GM23338 (cell line): Measurements from ENCODE around the gene PLCD4. TPM values are rescaled to one million over a fixed set of nuclear protein-coding genes. Genes with fewer than 3 reads are reported as not detected.

Experiments
- ATAC-seq: fragments of 200-7000 bp; cut with Tn5 transposase; 3 replicates; pipeline ENCODE4 v1.9.1; 2020
- DNase-seq: peaks from one replicate; pipeline ENCODE4 v3.0.0-alpha.2; 2015; ENCODE audit warnings: low spot score
- H2AFZ ChIP-seq: fragments of 200-600 bp; sonication (generic); 2 replicates; pipeline ENCODE4 v1.8.0; 2016; ENCODE audit warnings: antibody characterized with exemption, mild to moderate bottlenecking, moderate library complexity
- H3F3A ChIP-seq: fragments of 200-600 bp; sonication (generic); replicated peaks from 2 replicates; pipeline ENCODE4 v1.8.0; 2017; ENCODE audit warnings: antibody characterized with exemption, mixed run types, low read depth
- H3K27ac ChIP-seq: fragments of 200-600 bp; sonication (generic); 2 replicates; pipeline ENCODE4 v1.6.1; 2016; ENCODE audit warnings: low read depth
- H3K27me3 ChIP-seq: fragments of 200-600 bp; sonication (generic); 2 replicates; pipeline ENCODE4 v1.8.0; 2016; ENCODE audit warnings: mild to moderate bottlenecking, mixed run types, moderate library complexity; ENCODE audit not compliant: insufficient read depth
- H3K36me3 ChIP-seq: fragments of 200-600 bp; sonication (generic); 2 replicates; pipeline ENCODE4 v1.8.0; 2016; ENCODE audit warnings: mild to moderate bottlenecking; ENCODE audit not compliant: insufficient read depth
- H3K4me1 ChIP-seq: fragments of 200-600 bp; sonication (generic); 2 replicates; pipeline ENCODE4 v1.8.0; 2016; ENCODE audit warnings: mild to moderate bottlenecking, moderate library complexity; ENCODE audit not compliant: insufficient read depth
- H3K4me2 ChIP-seq: fragments of 200-600 bp; sonication (generic); 2 replicates; pipeline ENCODE4 v1.7.1; 2017; ENCODE audit warnings: mixed run types
- H3K4me3 ChIP-seq: fragments of 200-600 bp; sonication (generic); 2 replicates; pipeline ENCODE4 v1.6.1; 2016; ENCODE audit warnings: mixed run types
- H3K79me2 ChIP-seq: fragments of 200-600 bp; sonication (generic); replicated peaks from 2 replicates; pipeline ENCODE4 v1.8.0; 2017; ENCODE audit warnings: mild to moderate bottlenecking; ENCODE audit not compliant: insufficient read depth
- H3K9me2 ChIP-seq: fragments of 200-600 bp; sonication (generic); 2 replicates; pipeline ENCODE4 v1.8.0; 2017; ENCODE audit not compliant: insufficient read depth
- H4K20me1 ChIP-seq: fragments of 200-600 bp; sonication (generic); replicated peaks from 2 replicates; pipeline ENCODE4 v1.8.0; 2017; ENCODE audit warnings: mild to moderate bottlenecking; ENCODE audit not compliant: insufficient read depth
- H3K27ac Mint-ChIP-seq: 2 replicates; pipeline ENCODE4 v1.8.0; 2020; ENCODE audit warnings: inconsistent platforms, mild to moderate bottlenecking, moderate library complexity, mixed read lengths
- H3K27me3 Mint-ChIP-seq: 3 replicates; pipeline ENCODE4 v1.8.0; 2022; ENCODE audit warnings: low read depth, mild to moderate bottlenecking, moderate library complexity, mixed read lengths, inconsistent platforms; ENCODE audit not compliant: insufficient read depth, poor library complexity
- H3K36me3 Mint-ChIP-seq: 3 replicates; pipeline ENCODE4 v1.8.0; 2021; ENCODE audit warnings: low read depth, mild to moderate bottlenecking, inconsistent platforms, moderate library complexity, mixed read lengths
- H3K4me1 Mint-ChIP-seq: 3 replicates; pipeline ENCODE4 v1.8.0; 2020; ENCODE audit warnings: mild to moderate bottlenecking, inconsistent platforms, mixed read lengths
- H3K4me3 Mint-ChIP-seq: 3 replicates; pipeline ENCODE4 v1.8.0; 2021; ENCODE audit warnings: moderate library complexity, mild to moderate bottlenecking, inconsistent platforms, mixed read lengths
- H3K9me3 Mint-ChIP-seq: 3 replicates; pipeline ENCODE4 v1.8.0; 2020; ENCODE audit warnings: moderate library complexity, mild to moderate bottlenecking, inconsistent platforms, mixed read lengths
- CREB1 ChIP-seq: fragments of 250-450 bp; sonication (Bioruptor Pico); IDR thresholded peaks from 2 replicates; pipeline ENCODE4 v1.5.0; 2020; ENCODE audit warnings: low read depth, mild to moderate bottlenecking, moderate library complexity
- EZH2 ChIP-seq: fragments of 200-600 bp; sonication (generic); IDR thresholded peaks from one replicate; pipeline ENCODE4 v1.8.0; 2017; ENCODE audit warnings: antibody characterized with exemption, mild to moderate bottlenecking, low read depth; ENCODE audit not compliant: unreplicated experiment
- EZH2phosphoT487 ChIP-seq: fragments of 200-600 bp; sonication (generic); IDR thresholded peaks from one replicate; pipeline ENCODE4 v1.8.1; 2018; ENCODE audit warnings: antibody characterized with exemption; ENCODE audit not compliant: unreplicated experiment
- NANOG ChIP-seq: IDR thresholded peaks from 2 replicates; pipeline ENCODE4 v1.6.1; 2016; ENCODE audit warnings: antibody characterized with exemption, borderline replicate concordance
- ZNF114 ChIP-seq: fragments of 250-450 bp; sonication (Bioruptor Pico); IDR thresholded peaks from 2 replicates; pipeline ENCODE4 v1.5.0; 2020; ENCODE audit warnings: mild to moderate bottlenecking, moderate library complexity
- ZNF331 ChIP-seq: fragments of 250-450 bp; sonication (Bioruptor Pico); IDR thresholded peaks from 2 replicates; pipeline ENCODE4 v1.5.0; 2020; ENCODE audit warnings: low read depth, mild to moderate bottlenecking, moderate library complexity
- polyA plus RNA-seq: library from polyadenylated mRNA; unstranded; fragments of >200 nt; fragmentation: Nextera tagmentation; extraction: Ambion mirVana; gene quantifications from 2 replicates; pipeline ENCODE4 v1.2.1, GENCODE V29; 2016
- total RNA-seq: library from RNA; depleted of rRNA; stranded (reverse); fragments of >200 nt; shearing (Covaris generic); gene quantifications from 2 replicates; pipeline ENCODE4 v1.2.3, GENCODE V29; 2014
- TF ChIP-seq, protein P1 (sequence below): fragments of 250-450 bp; sonication (Bioruptor Pico); IDR thresholded peaks from 2 replicates; pipeline ENCODE4 v1.5.0; 2020; ENCODE audit warnings: mild to moderate bottlenecking, moderate library complexity
- TF ChIP-seq, protein P2 (sequence below): IDR thresholded peaks from 2 replicates; pipeline ENCODE4 v1.6.1; 2016; ENCODE audit warnings: antibody characterized with exemption

Gene PLCD4
- total and polyA plus RNA-seq, 2 experiments from 2014 or later: 0.80 to 1.3 TPM

DNA sequence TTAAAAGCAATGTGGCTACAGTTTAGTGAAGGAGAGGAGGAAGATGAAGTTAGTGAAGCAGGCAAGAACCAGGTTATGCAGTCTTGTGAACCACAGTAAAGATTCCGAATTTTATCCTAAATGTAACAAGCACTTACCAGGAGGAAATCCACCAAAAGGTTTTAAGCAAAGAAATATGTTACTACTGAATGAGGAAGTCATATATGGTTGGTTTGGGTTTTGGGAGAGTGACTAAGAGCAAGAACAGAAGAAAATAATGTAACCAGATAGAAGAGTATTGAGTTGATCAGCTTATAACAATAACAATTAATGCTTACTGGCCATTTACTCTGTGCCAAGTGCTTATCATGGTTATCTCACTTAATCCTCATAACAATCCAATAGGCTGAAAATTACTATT lies 41.4 kb upstream of the PLCD4 start (continued):
- TF ChIP-seq EZH2: no peak
- no peak for TF ChIP-seq CREB1 (CRISPR knock-in tag)
- no peak for TF ChIP-seq ZNF114 (CRISPR knock-in tag)

DNA sequence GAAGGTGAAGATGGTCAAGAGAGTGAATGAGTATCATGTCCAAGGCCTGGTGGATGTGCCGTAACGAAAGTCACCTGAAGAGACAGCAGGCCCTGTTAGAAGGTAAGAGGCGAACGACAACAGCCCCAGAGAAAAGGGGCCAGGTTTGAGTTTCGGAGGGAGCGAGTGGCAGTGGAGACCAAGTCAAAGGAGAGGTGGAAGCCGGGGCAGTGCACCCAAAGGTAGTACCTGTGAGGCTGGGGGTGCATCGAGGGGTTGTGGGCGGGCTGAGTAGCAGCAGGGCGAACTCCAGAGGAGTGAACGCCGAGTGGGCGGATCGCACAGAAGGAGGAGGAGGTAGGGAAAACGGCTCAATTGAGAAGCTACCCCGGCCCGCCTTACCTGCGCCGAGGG lies 39.9 kb upstream of the PLCD4 start:
- H4K20me1 ChIP-seq: peaks cover 30% of the 10 kb centered on the region
- peak overlapping the region; percentile 96 for H3K4me2 ChIP-seq
- ATAC-seq: peak; percentile 76
- Mint-ChIP-seq H3K4me1 (peaks cover 28% of the 10 kb centered on the region), H3K9me3 (no peaks in the 10 kb centered on the region; the same call in 2 of the 3 replicates), H3K27ac (peak overlapping the region; percentile 92), H3K4me3 (peak overlapping the region; percentile 95), H3K36me3 (peaks cover 34% of the 10 kb centered on the region), H3K27me3 (peaks cover 10% of the 10 kb centered on the region)
- H3K36me3 ChIP-seq: peaks cover 6% of the 10 kb centered on the region; the same call in 1 of the 2 replicates
- H3K4me3 ChIP-seq: peak overlapping the region; percentile 76
- peak overlapping the region; percentile 92 for H3K27ac ChIP-seq
- peak; percentile 84 for DNase-seq
- H3F3A ChIP-seq: no peaks in the 10 kb centered on the region; the same call in 1 of the 2 replicates
- peaks cover 88% of the 10 kb centered on the region for H3K79me2 ChIP-seq
- no peaks in the 10 kb centered on the region for H3K27me3 ChIP-seq
- peaks cover 21% of the 10 kb centered on the region for H3K4me1 ChIP-seq
- TF ChIP-seq EZH2phosphoT487 (no peak), ZNF331 (CRISPR knock-in tag) (no peak), NANOG (no peak)
- TF ChIP-seq, protein P1, sequence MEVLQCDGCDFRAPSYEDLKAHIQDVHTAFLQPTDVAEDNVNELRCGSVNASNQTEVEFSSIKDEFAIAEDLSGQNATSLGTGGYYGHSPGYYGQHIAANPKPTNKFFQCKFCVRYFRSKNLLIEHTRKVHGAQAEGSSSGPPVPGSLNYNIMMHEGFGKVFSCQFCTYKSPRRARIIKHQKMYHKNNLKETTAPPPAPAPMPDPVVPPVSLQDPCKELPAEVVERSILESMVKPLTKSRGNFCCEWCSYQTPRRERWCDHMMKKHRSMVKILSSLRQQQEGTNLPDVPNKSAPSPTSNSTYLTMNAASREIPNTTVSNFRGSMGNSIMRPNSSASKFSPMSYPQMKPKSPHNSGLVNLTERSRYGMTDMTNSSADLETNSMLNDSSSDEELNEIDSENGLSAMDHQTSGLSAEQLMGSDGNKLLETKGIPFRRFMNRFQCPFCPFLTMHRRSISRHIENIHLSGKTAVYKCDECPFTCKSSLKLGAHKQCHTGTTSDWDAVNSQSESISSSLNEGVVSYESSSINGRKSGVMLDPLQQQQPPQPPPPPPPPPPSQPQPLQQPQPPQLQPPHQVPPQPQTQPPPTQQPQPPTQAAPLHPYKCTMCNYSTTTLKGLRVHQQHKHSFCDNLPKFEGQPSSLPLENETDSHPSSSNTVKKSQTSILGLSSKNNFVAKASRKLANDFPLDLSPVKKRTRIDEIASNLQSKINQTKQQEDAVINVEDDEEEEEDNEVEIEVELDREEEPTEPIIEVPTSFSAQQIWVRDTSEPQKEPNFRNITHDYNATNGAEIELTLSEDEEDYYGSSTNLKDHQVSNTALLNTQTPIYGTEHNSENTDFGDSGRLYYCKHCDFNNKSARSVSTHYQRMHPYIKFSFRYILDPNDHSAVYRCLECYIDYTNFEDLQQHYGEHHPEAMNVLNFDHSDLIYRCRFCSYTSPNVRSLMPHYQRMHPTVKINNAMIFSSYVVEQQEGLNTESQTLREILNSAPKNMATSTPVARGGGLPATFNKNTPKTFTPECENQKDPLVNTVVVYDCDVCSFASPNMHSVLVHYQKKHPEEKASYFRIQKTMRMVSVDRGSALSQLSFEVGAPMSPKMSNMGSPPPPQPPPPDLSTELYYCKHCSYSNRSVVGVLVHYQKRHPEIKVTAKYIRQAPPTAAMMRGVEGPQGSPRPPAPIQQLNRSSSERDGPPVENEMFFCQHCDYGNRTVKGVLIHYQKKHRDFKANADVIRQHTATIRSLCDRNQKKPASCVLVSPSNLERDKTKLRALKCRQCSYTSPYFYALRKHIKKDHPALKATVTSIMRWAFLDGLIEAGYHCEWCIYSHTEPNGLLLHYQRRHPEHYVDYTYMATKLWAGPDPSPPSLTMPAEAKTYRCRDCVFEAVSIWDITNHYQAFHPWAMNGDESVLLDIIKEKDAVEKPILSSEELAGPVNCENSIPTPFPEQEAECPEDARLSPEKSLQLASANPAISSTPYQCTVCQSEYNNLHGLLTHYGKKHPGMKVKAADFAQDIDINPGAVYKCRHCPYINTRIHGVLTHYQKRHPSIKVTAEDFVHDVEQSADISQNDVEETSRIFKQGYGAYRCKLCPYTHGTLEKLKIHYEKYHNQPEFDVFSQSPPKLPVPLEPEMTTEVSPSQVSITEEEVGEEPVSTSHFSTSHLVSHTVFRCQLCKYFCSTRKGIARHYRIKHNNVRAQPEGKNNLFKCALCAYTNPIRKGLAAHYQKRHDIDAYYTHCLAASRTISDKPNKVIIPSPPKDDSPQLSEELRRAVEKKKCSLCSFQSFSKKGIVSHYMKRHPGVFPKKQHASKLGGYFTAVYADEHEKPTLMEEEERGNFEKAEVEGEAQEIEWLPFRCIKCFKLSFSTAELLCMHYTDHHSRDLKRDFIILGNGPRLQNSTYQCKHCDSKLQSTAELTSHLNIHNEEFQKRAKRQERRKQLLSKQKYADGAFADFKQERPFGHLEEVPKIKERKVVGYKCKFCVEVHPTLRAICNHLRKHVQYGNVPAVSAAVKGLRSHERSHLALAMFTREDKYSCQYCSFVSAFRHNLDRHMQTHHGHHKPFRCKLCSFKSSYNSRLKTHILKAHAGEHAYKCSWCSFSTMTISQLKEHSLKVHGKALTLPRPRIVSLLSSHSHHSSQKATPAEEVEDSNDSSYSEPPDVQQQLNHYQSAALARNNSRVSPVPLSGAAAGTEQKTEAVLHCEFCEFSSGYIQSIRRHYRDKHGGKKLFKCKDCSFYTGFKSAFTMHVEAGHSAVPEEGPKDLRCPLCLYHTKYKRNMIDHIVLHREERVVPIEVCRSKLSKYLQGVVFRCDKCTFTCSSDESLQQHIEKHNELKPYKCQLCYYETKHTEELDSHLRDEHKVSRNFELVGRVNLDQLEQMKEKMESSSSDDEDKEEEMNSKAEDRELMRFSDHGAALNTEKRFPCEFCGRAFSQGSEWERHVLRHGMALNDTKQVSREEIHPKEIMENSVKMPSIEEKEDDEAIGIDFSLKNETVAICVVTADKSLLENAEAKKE (CRISPR knock-in tag): no peak
- TF ChIP-seq, protein P2, sequence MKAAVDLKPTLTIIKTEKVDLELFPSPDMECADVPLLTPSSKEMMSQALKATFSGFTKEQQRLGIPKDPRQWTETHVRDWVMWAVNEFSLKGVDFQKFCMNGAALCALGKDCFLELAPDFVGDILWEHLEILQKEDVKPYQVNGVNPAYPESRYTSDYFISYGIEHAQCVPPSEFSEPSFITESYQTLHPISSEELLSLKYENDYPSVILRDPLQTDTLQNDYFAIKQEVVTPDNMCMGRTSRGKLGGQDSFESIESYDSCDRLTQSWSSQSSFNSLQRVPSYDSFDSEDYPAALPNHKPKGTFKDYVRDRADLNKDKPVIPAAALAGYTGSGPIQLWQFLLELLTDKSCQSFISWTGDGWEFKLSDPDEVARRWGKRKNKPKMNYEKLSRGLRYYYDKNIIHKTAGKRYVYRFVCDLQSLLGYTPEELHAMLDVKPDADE: no peak
- H3K9me2 ChIP-seq: no peaks in the 10 kb centered on the region
- H2AFZ ChIP-seq: peak overlapping the region; percentile 81
